Measurements from ENCODE around the gene MYO1D. TPM values are rescaled to one million over a fixed set of nuclear protein-coding genes. Genes with fewer than 3 reads are reported as not detected.

The MYO1D gene
- total RNA-seq, 1 experiment from 2014 or later: 206 TPM

DNA sequence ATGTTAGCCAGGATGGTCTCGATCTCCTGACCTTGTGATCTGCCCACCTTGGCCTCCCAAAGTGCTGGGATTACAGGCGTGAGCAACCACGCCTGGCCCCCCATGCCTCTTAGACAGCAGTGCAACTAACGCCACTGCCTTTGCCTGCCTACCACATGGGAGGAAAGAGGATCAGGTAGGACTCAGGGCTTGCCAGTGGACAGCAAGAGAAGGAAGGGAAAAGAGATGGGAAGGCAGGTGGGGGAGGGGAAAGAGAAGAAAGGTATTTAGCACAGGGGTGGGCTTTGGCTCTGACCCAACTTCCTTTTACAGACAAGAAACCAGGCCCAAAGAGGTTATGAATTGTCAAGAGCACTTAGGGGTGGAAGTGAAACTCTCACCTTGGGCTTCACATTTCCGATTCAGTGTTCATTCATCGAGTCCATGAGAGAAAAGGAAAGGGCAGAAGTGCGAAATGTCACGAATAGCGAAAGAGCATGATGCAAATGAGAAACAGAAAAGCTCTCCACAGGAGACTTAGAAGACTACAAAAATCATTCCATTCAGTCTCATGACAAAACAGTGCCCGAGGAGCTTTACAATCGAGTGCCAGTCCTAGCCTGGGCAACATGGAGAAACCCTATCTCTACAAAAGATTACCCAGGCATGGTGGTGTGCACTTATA, 353.8 kb downstream of the MYO1D start:
- no peaks in the 10 kb centered on the region for H3K9me3 Mint-ChIP-seq (ENCODE audit: unreplicated experiment)
- CTCF ChIA-PET: no interaction called here
- H3K4me3 Mint-ChIP-seq (ENCODE audit: unreplicated experiment): no peak overlapping the region
- TF ChIP-seq, protein P1, sequence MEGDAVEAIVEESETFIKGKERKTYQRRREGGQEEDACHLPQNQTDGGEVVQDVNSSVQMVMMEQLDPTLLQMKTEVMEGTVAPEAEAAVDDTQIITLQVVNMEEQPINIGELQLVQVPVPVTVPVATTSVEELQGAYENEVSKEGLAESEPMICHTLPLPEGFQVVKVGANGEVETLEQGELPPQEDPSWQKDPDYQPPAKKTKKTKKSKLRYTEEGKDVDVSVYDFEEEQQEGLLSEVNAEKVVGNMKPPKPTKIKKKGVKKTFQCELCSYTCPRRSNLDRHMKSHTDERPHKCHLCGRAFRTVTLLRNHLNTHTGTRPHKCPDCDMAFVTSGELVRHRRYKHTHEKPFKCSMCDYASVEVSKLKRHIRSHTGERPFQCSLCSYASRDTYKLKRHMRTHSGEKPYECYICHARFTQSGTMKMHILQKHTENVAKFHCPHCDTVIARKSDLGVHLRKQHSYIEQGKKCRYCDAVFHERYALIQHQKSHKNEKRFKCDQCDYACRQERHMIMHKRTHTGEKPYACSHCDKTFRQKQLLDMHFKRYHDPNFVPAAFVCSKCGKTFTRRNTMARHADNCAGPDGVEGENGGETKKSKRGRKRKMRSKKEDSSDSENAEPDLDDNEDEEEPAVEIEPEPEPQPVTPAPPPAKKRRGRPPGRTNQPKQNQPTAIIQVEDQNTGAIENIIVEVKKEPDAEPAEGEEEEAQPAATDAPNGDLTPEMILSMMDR (IDR thresholded peaks at IDR 0.05; ENCODE audit: insufficient read depth in 1 of 2, low read depth in 1 of 2, low read length in 1 of 2, severe bottlenecking in 1 of 2, unreplicated experiment in 1 of 2): no peak
- no peaks in the 10 kb centered on the region for H3K4me1 ChIP-seq
- H3K27me3 Mint-ChIP-seq (ENCODE audit: insufficient read depth, unreplicated experiment): no peaks in the 10 kb centered on the region
- peaks cover 51% of the 10 kb centered on the region for H3K36me3 Mint-ChIP-seq (ENCODE audit: insufficient read depth, unreplicated experiment)
- no peak for DNase-seq
- no peaks in the 10 kb centered on the region for H3K9me3 ChIP-seq
- no peak overlapping the region for H3K4me3 ChIP-seq (ENCODE audit: low read depth, low read length)
- intact Hi-C loops (cut with micrococcal nuclease; ENCODE audit: unreplicated experiment): no loop called here
- no peaks in the 10 kb centered on the region; the same call in 1 of the 2 replicates for H3K36me3 ChIP-seq (ENCODE audit: control insufficient read depth, insufficient read depth, low read length)
- POLR2A ChIA-PET: no interaction called here
- H3K4me1 Mint-ChIP-seq (ENCODE audit: low read depth, unreplicated experiment): no peaks in the 10 kb centered on the region
- no peak overlapping the region for H3K27ac Mint-ChIP-seq (ENCODE audit: unreplicated experiment)
- no peaks in the 10 kb centered on the region for H3K27me3 ChIP-seq (replicated peaks; ENCODE audit: control insufficient read depth, insufficient read depth, low read length)
- no TSS peak for BruUV-seq (replicated peaks)

DNA sequence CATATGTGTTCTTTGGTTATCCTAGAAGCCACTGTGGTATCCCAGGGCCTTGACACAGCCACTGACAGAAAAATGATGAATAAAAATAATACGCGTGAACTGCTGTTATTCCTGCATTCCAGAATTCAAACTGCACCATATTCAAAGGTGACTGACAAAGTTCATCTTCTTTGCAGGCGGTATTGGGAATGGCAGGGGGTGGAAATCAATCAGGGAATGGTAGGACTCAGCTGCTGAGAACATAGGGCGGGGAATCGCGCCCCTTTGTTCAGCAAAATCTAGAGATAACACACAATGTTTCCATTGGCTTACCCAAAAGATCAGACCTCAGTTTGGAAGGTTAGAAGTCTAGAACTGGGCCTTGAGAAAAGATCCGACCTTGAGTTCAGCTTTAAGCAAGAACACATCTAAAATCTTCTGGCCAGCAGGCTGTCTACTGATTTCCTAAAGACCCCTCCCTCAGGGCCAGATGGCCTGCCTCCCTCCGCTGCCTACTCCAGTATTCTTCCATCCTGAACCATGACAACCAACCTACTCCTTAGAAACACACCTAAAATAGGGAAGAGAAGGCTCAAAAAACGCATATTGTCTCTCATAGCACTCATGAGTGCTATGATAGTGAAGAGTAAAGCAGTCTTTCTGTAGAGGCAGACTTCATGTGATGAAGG, 356.1 kb downstream of the MYO1D start:
- TF ChIP-seq, protein P1 (IDR thresholded peaks at IDR 0.05; ENCODE audit: insufficient read depth in 1 of 2, low read depth in 1 of 2, low read length in 1 of 2, severe bottlenecking in 1 of 2, unreplicated experiment in 1 of 2): no peak
- Mint-ChIP-seq H3K27me3 (ENCODE audit: insufficient read depth, unreplicated experiment) (no peaks in the 10 kb centered on the region), H3K4me1 (ENCODE audit: low read depth, unreplicated experiment) (no peaks in the 10 kb centered on the region), H3K4me3 (ENCODE audit: unreplicated experiment) (no peak overlapping the region), H3K9me3 (ENCODE audit: unreplicated experiment) (no peaks in the 10 kb centered on the region), H3K27ac (ENCODE audit: unreplicated experiment) (no peak overlapping the region), H3K36me3 (ENCODE audit: insufficient read depth, unreplicated experiment) (peaks cover 48% of the 10 kb centered on the region)
- ChIA-PET CTCF (no interaction called here), POLR2A (no interaction called here)
- no TSS peak for BruUV-seq (replicated peaks)
- Histone ChIP-seq H3K9me3 (no peaks in the 10 kb centered on the region), H3K4me3 (ENCODE audit: low read depth, low read length) (no peak overlapping the region), H3K4me1 (no peaks in the 10 kb centered on the region), H3K27me3 (replicated peaks; ENCODE audit: control insufficient read depth, insufficient read depth, low read length) (no peaks in the 10 kb centered on the region), H3K36me3 (ENCODE audit: control insufficient read depth, insufficient read depth, low read length) (no peaks in the 10 kb centered on the region; the same call in 1 of the 2 replicates)
- DNase-seq: no peak
- intact Hi-C loops (cut with micrococcal nuclease; ENCODE audit: unreplicated experiment): no loop called here

DNA sequence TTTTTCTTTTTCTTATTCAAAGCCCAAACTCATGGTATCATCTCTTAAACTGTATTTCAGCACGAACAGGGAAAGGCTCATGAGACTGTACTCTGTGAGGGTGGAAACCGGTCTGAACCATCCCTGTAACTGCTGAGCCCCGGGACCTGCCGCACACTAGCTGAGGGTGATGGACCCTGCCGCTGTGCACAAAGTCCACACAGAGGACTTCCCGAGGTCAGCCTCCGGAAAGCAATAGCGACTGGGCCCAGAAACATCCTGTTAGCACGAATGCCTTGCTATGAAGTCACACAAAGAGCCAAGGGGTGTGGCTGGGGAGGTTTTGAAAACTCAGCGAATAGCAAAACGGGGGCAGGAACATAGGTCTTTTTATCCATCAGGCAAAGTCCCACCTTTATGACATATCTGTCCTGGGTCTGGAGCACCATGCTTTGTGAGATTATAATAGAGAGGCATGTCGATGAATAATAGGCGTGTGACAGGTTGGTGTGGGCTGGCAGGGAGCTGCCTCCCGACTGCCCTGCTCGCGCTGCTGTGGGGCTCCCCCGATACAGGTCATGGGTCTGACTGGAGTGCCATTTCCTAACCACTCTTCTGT, 356.7 kb downstream of the MYO1D start:
- ChIA-PET CTCF (no interaction called here), POLR2A (no interaction called here)
- Mint-ChIP-seq H3K36me3 (ENCODE audit: insufficient read depth, unreplicated experiment) (peaks cover 52% of the 10 kb centered on the region), H3K27me3 (ENCODE audit: insufficient read depth, unreplicated experiment) (no peaks in the 10 kb centered on the region), H3K4me3 (ENCODE audit: unreplicated experiment) (no peak overlapping the region), H3K27ac (ENCODE audit: unreplicated experiment) (no peak overlapping the region), H3K9me3 (ENCODE audit: unreplicated experiment) (no peaks in the 10 kb centered on the region), H3K4me1 (ENCODE audit: low read depth, unreplicated experiment) (no peaks in the 10 kb centered on the region)
- Histone ChIP-seq H3K4me3 (ENCODE audit: low read depth, low read length) (no peak overlapping the region), H3K9me3 (no peaks in the 10 kb centered on the region), H3K27me3 (replicated peaks; ENCODE audit: control insufficient read depth, insufficient read depth, low read length) (no peaks in the 10 kb centered on the region), H3K4me1 (no peaks in the 10 kb centered on the region), H3K36me3 (ENCODE audit: control insufficient read depth, insufficient read depth, low read length) (no peaks in the 10 kb centered on the region; the same call in 1 of the 2 replicates)
- no TSS peak for BruUV-seq (replicated peaks)
- no peak for DNase-seq
- TF ChIP-seq, protein P1 (IDR thresholded peaks at IDR 0.05; ENCODE audit: insufficient read depth in 1 of 2, low read depth in 1 of 2, low read length in 1 of 2, severe bottlenecking in 1 of 2, unreplicated experiment in 1 of 2): no peak
- intact Hi-C loops (cut with micrococcal nuclease; ENCODE audit: unreplicated experiment): no loop called here
